SH-SY5Y (cell line): Measurements from ENCODE around the gene KCNJ10.

ENCODE experiments used
- GATA2 ChIP-seq: IDR thresholded peaks from 2 replicates; pipeline ENCODE4 v1.6.1; 2011; ENCODE audit warnings: mild to moderate bottlenecking, low read depth, low read length
- GATA3 ChIP-seq: IDR thresholded peaks from 2 replicates; pipeline ENCODE4 v1.6.1; 2011; ENCODE audit warnings: low read depth, mild to moderate bottlenecking, low read length, moderate library complexity

- TF ChIP-seq GATA3 (no peak), GATA2 (no peak)
These were observed 19.9 kb upstream of the KCNJ10 start for GRCh38 chr1:160089883-160090282.
